Naive thymus-derived CD4-positive, alpha-beta T cell (primary cell): ENCODE measurements around the gene NAB2. TPM values are rescaled to one million over a fixed set of nuclear protein-coding genes. Genes with fewer than 3 reads are reported as not detected.

ENCODE experiments used
- ATAC-seq: fragments of 150-1000 bp; cut with Tn5 transposase; 2 replicates; pipeline ENCODE4 v1.10.0; 2021; ENCODE audit warnings: mild to moderate bottlenecking, moderate library complexity
- CTCF ChIA-PET: fragments of 350-600 bp; sonication (Branson Sonifier 250); formaldehyde crosslinking; loops from one replicate; lab custom pipeline; 2021; ENCODE audit warnings: antibody characterized with exemption; lab: Charles Lee
- POLR2A ChIA-PET: fragments of 350-600 bp; sonication (Branson Sonifier 250); formaldehyde crosslinking; loops from one replicate; lab custom pipeline; 2021; ENCODE audit warnings: antibody characterized with exemption, inconsistent platforms; lab: Charles Lee
- DNase-seq, 9 donors: peaks; one replicate each; pipeline versions ENCODE4 v3.0.0 to v3.0.0-alpha.2; 2020 to 2022; ENCODE audit warnings: mixed read lengths in 1 of 9
- H3K27ac ChIP-seq: one replicate; pipeline ENCODE4 v1.7.0; 2013; ENCODE audit warnings: mild to moderate bottlenecking, low read depth, low read length, moderate library complexity
- H3K27me3 ChIP-seq, 2 donors: one replicate each; pipeline ENCODE4 v1.7.0; 2013; ENCODE audit warnings: low read length in 2 of 2, mild to moderate bottlenecking in 2 of 2, moderate library complexity in 2 of 2; ENCODE audit not compliant: control insufficient read depth in 2 of 2, insufficient read depth in 2 of 2
- H3K36me3 ChIP-seq, 3 experiments: 1 replicate in 2 of 3; 2 replicates in 1 of 3; pipeline ENCODE4 v1.7.0; 2013; ENCODE audit warnings: low read length in 3 of 3, mild to moderate bottlenecking in 3 of 3, moderate library complexity in 1 of 3; ENCODE audit not compliant: insufficient read depth in 3 of 3, control insufficient read depth in 2 of 3
- H3K4me1 ChIP-seq, 2 donors: one replicate each; pipeline ENCODE4 v1.7.0; 2013; ENCODE audit warnings: low read length in 2 of 2, mild to moderate bottlenecking in 2 of 2, moderate library complexity in 1 of 2; ENCODE audit not compliant: control insufficient read depth in 2 of 2, insufficient read depth in 2 of 2
- H3K4me3 ChIP-seq: 2 replicates; pipeline ENCODE4 v1.7.0; 2013; ENCODE audit warnings: mild to moderate bottlenecking, low read length
- H3K9me3 ChIP-seq, 3 experiments: 1 replicate in 2 of 3; 2 replicates in 1 of 3; pipeline ENCODE4 v1.7.0; 2013; ENCODE audit warnings: low read length in 3 of 3; ENCODE audit not compliant: control insufficient read depth in 2 of 3
- H3K27ac Mint-ChIP-seq, 9 donors: one replicate each; pipeline ENCODE4 v1.8.0; 2020 to 2022; ENCODE audit warnings: mixed read lengths in 9 of 9, mild to moderate bottlenecking in 8 of 9, moderate library complexity in 5 of 9, inconsistent platforms in 2 of 9
- H3K27me3 Mint-ChIP-seq, 5 donors: one replicate each; pipeline ENCODE4 v1.8.0; 2021 to 2022; ENCODE audit warnings: mixed read lengths in 5 of 5, mild to moderate bottlenecking in 1 of 5
- H3K36me3 Mint-ChIP-seq, 5 donors: one replicate each; pipeline ENCODE4 v1.8.0; 2020 to 2022; ENCODE audit warnings: mixed read lengths in 5 of 5, mild to moderate bottlenecking in 3 of 5, inconsistent platforms in 1 of 5
- H3K4me1 Mint-ChIP-seq, 7 donors: one replicate each; pipeline ENCODE4 v1.8.0; 2020 to 2022; ENCODE audit warnings: mixed read lengths in 7 of 7, mild to moderate bottlenecking in 3 of 7, inconsistent platforms in 1 of 7
- H3K4me3 Mint-ChIP-seq, 10 donors: one replicate each; pipeline ENCODE4 v1.8.0; 2020 to 2022; ENCODE audit warnings: mild to moderate bottlenecking in 10 of 10, mixed read lengths in 10 of 10, moderate library complexity in 6 of 10, inconsistent platforms in 2 of 10
- H3K9me3 Mint-ChIP-seq, 11 donors: one replicate each; pipeline ENCODE4 v1.8.0; 2020 to 2022; ENCODE audit warnings: mixed read lengths in 11 of 11, mild to moderate bottlenecking in 4 of 11, inconsistent platforms in 1 of 11, moderate library complexity in 1 of 11
- intact Hi-C, 2 donors: fragments of 100-400 bp; cut with micrococcal nuclease; formaldehyde crosslinking; loops; one replicate each; pipeline ENCODE4 v1.15.1; 2023
- polyA plus RNA-seq, 2 donors: library from polyadenylated mRNA; unstranded; fragments of 300-500 nt; fragmentation: Illumina TruSeq; gene quantifications; one replicate each; pipeline ENCODE4 v1.2.3, GENCODE V29; 2021
- total RNA-seq, 6 experiments: library from RNA in 5 of 6; stranded (reverse) in 5 of 6; gene quantifications; 1 replicate in 5 of 6; 2 replicates in 1 of 6; pipeline ENCODE4 v1.2.3 and lab custom pipeline; 2021 to 2026

Gene NAB2
- total and polyA plus RNA-seq, 7 experiments from 2014 or later: 0.46 to 22.4 (median 7.2) TPM

DNA sequence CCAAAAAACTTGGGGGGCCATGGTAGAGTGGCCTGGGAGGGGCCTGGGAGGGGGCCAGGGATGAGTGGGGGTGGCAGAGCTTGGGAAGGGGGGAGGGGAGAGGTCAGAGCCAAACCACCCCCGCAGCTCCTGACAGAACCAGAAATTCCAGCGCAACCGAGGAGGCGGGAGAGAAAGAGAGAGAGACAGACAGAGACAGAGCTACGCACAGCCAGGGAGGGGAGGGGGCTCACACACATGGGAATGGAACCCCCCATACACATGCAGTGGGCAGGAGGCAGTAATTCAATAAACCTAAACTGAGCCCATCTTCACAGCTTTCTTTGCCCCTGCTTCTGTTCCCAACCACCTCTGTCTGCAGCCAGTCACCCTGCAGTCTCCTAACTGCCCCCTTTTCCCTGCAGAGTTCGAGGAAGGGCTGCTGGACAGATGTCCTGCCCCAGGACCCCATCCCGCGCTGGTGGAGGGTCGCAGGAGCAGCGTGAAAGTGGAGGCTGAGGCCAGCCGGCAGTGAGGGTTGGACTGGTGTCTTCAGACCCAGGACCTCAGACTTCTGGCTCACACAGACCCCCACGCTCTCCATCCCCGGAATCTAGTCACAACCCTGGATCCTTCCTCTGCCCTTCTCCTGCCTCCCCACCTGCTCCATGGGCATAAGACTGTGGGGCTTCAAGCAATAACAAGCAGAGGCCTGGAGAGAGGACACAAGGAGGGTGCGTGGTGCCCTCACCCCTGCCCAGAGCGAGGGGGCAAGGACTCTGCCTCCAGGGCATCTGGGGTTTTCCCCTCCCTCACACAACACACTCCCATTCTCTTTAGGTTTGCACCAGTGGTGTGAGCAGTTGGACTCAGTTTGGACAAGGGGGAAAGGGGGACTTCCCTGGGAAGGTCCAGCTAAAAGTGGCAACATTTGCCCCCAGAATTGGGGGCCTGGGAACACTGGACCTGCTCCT, 5.6 kb downstream of the NAB2 start:
- DNase-seq: no peak
- intact Hi-C loops: no loop called here

GRCh38 chr12:57095440-57095839, 6.5 kb downstream of the NAB2 start:
- Mint-ChIP-seq H3K4me3 (no peak overlapping the region), H3K4me1 (peaks cover 36 to 62% (median 51%) of the 10 kb centered on the region in 7 donors), H3K27me3 (no peaks in the 10 kb centered on the region), H3K36me3 (peaks cover 0 to 35% (median 0%) of the 10 kb centered on the region in 5 donors), H3K9me3 (no peaks in the 10 kb centered on the region), H3K27ac (peak overlapping the region in 7 of 9 donors; percentile 65 to 95 (median 90))
- Histone ChIP-seq H3K4me1 (peaks cover 10 to 39% of the 10 kb centered on the region in 2 donors), H3K27me3 (no peaks in the 10 kb centered on the region), H3K9me3 (no peaks in the 10 kb centered on the region), H3K36me3 (peaks cover 6 to 82% (median 16%) of the 10 kb centered on the region in 3 experiments), H3K27ac (peak overlapping the region; percentile 83), H3K4me3 (no peak overlapping the region)
- ChIA-PET POLR2A (interaction anchor here (1.0 to 17.0 kb wide), 4 partner anchors 8 to 26 kb away, joined by 5 to 401 read pairs (median 22); partner anchors contain the start of genes NEMP1 and STAT6), CTCF (interaction anchor here (1.0 to 8.5 kb wide), 3 partner anchors 16 to 27 kb away, joined by 4 to 77 read pairs (median 17); partner anchors contain the start of gene STAT6)
- ATAC-seq (no peak), DNase-seq (no peak)
- intact Hi-C loops: no loop called here

More for the DNA sequence above, 5.6 kb downstream of the NAB2 start:
- Mint-ChIP-seq H3K4me1 (peaks cover 39 to 61% (median 49%) of the 10 kb centered on the region in 7 donors), H3K36me3 (peaks cover 0 to 27% (median 0%) of the 10 kb centered on the region in 5 donors), H3K9me3 (no peaks in the 10 kb centered on the region), H3K4me3 (peak overlapping the region in 4 of 10 donors; percentile 23 to 69 (median 58)), H3K27ac (peak overlapping the region in 8 of 9 donors; percentile 64 to 95 (median 90)), H3K27me3 (no peaks in the 10 kb centered on the region)
- Histone ChIP-seq H3K27ac (peak overlapping the region; percentile 83), H3K27me3 (no peaks in the 10 kb centered on the region), H3K4me3 (no peak overlapping the region), H3K9me3 (no peaks in the 10 kb centered on the region), H3K36me3 (peaks cover 6 to 74% (median 16%) of the 10 kb centered on the region in 3 experiments), H3K4me1 (peaks cover 14 to 39% of the 10 kb centered on the region in 2 donors)
- no peak for ATAC-seq
- ChIA-PET CTCF (interaction anchor here (0.7 to 8.5 kb wide), 7 partner anchors 15 to 390 kb away, joined by 3 to 77 read pairs (median 7); partner anchors contain the start of genes NEMP1 and STAT6), POLR2A (interaction anchor here (0.6 to 17.0 kb wide), 6 partner anchors 11 to 25 kb away, joined by 3 to 401 read pairs (median 19); partner anchors contain the start of genes NEMP1 and STAT6)

DNA sequence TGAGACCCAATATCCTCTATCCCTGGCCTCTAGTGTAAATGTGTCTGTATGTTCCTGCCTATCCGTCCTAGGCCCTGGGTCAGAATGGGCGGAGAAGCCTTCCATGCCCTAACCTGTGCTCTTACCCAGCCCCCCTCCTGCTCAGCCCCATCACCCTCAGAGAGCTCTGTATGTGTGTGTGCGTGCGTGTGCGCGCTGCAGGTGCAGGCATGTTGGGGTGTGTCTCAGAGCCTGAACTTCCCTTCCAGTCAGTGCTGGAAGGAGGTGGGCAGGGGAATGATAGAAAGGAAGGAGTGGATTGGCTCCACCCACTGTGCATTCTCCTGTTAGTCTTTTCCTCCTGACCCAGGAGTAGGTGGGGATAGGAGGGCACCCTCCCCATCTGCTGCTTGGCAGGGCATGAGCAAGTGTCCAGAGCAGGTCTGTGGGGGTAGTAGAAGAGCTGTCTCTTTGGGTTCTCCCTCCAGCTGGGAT, 7.2 kb downstream of the NAB2 start:
- H3K9me3 Mint-ChIP-seq: no peaks in the 10 kb centered on the region
- Histone ChIP-seq H3K4me1 (peaks cover 7 to 32% of the 10 kb centered on the region in 2 donors), H3K4me3 (no peak overlapping the region), H3K27ac (peak overlapping the region; percentile 83), H3K9me3 (no peaks in the 10 kb centered on the region), H3K36me3 (peaks cover 6 to 82% (median 15%) of the 10 kb centered on the region in 3 experiments), H3K27me3 (no peaks in the 10 kb centered on the region)
- ATAC-seq (no peak), DNase-seq (no peak)
- intact Hi-C loops: no loop called here
- H3K4me3 Mint-ChIP-seq: peak overlapping the region in 1 of 10 donors; percentile 11
- H3K4me1 Mint-ChIP-seq: peaks cover 33 to 62% (median 51%) of the 10 kb centered on the region in 7 donors
- H3K36me3 Mint-ChIP-seq: peaks cover 0 to 37% (median 0%) of the 10 kb centered on the region in 5 donors
- no peaks in the 10 kb centered on the region for H3K27me3 Mint-ChIP-seq
- ChIA-PET POLR2A (interaction anchor here (1.0 to 17.0 kb wide), 3 partner anchors 9 to 17 kb away, joined by 5 to 401 read pairs (median 16); partner anchors contain the start of genes NEMP1 and STAT6), CTCF (interaction anchor here (1.0 to 4.1 kb wide), 4 partner anchors 15 to 105 kb away, joined by 3 to 20 read pairs (median 10); partner anchors contain the start of gene STAT6)
- peak overlapping the region in 8 of 9 donors; percentile 47 to 94 (median 64) for H3K27ac Mint-ChIP-seq

GRCh38 chr12:57096748-57097553, 8.0 kb downstream of the NAB2 start:
- H3K36me3 Mint-ChIP-seq: peaks cover 0 to 36% (median 0%) of the 10 kb centered on the region in 5 donors
- CTCF ChIA-PET: interaction anchor here (1.1 to 4.1 kb wide), 3 partner anchors 15 to 106 kb away, joined by 3 to 20 read pairs (median 17); partner anchors contain the start of gene STAT6
- peaks cover 27 to 60% (median 46%) of the 10 kb centered on the region in 7 donors for H3K4me1 Mint-ChIP-seq

GRCh38 chr12:57097554-57097835, 8.6 kb downstream of the NAB2 start:
- no peaks in the 10 kb centered on the region for H3K27me3 Mint-ChIP-seq
- H3K27ac ChIP-seq: peak overlapping the region; percentile 36
- H3K27me3 ChIP-seq: no peaks in the 10 kb centered on the region
- intact Hi-C loops: no loop called here
- H3K27ac Mint-ChIP-seq: peak overlapping the region in 3 of 9 donors; percentile 61 to 77 (median 66)
- no peaks in the 10 kb centered on the region for H3K9me3 ChIP-seq
- no peak overlapping the region for H3K4me3 ChIP-seq
- peaks cover 28 to 60% (median 46%) of the 10 kb centered on the region in 7 donors for H3K4me1 Mint-ChIP-seq
- CTCF ChIA-PET: interaction anchor here (3.3 to 4.1 kb wide), 2 partner anchors 14 to 29 kb away, joined by 17 to 20 read pairs; partner anchors contain the start of gene STAT6
- no peaks in the 10 kb centered on the region for H3K9me3 Mint-ChIP-seq
- no peak overlapping the region for H3K4me3 Mint-ChIP-seq
- POLR2A ChIA-PET: interaction anchor here (0.6 to 17.1 kb wide), 6 partner anchors 3 to 421 kb away, joined by 3 to 401 read pairs (median 18); partner anchors contain the start of genes NAB2, NEMP1 and STAT6
- peaks cover 7 to 18% of the 10 kb centered on the region in 2 donors for H3K4me1 ChIP-seq
- H3K36me3 Mint-ChIP-seq: peaks cover 0 to 38% (median 0%) of the 10 kb centered on the region in 5 donors
- peaks cover 6 to 76% (median 9%) of the 10 kb centered on the region in 3 experiments for H3K36me3 ChIP-seq
- ATAC-seq (no peak), DNase-seq (no peak)

More at GRCh38 chr12:57096748-57097553, 8.0 kb downstream of the NAB2 start:
- Histone ChIP-seq H3K4me1 (peaks cover 7 to 24% of the 10 kb centered on the region in 2 donors), H3K36me3 (peaks cover 6 to 76% (median 9%) of the 10 kb centered on the region in 3 experiments), H3K4me3 (no peak overlapping the region), H3K9me3 (no peaks in the 10 kb centered on the region), H3K27ac (peak overlapping the region; percentile 83), H3K27me3 (no peaks in the 10 kb centered on the region)
- Mint-ChIP-seq H3K27me3 (no peaks in the 10 kb centered on the region), H3K27ac (peak overlapping the region in 7 of 9 donors; percentile 48 to 77 (median 65)), H3K9me3 (no peaks in the 10 kb centered on the region), H3K4me3 (no peak overlapping the region)
- intact Hi-C loops: no loop called here
- DNase-seq (no peak), ATAC-seq (no peak)
- POLR2A ChIA-PET: interaction anchor here (1.0 to 17.1 kb wide), 6 partner anchors 2 to 27 kb away, joined by 4 to 401 read pairs (median 18); partner anchors contain the start of genes NAB2, NEMP1 and STAT6
